SU-DHL-6 (cell line): ENCODE results near the gene MTCL1.

Source experiments
- H2AFZ ChIP-seq: fragments of 200-600 bp; sonication (generic); 2 replicates; pipeline ENCODE4 v1.6.1; 2014; ENCODE audit warnings: low read depth, mild to moderate bottlenecking, moderate library complexity, mixed read lengths, antibody characterized with exemption, low read length; ENCODE audit not compliant: severe bottlenecking
- H3F3A ChIP-seq: fragments of 200-600 bp; shearing (Covaris generic); 2 replicates; pipeline ENCODE4 v1.6.0; 2016; ENCODE audit warnings: antibody characterized with exemption, mild to moderate bottlenecking; ENCODE audit not compliant: insufficient read depth
- H3K27ac ChIP-seq: fragments of 200-600 bp; sonication (generic); 2 replicates; pipeline ENCODE4 v1.5.1; 2016; ENCODE audit warnings: low read depth, mild to moderate bottlenecking, low read length, moderate library complexity, mixed read lengths
- H3K27me3 ChIP-seq: fragments of 200-600 bp; sonication (generic), shearing (Covaris generic); 2 replicates; pipeline ENCODE4 v1.6.0; 2014; ENCODE audit warnings: mild to moderate bottlenecking, low read length
- H3K36me3 ChIP-seq: fragments of 200-600 bp; sonication (generic); 2 replicates; pipeline ENCODE4 v1.6.1; 2014; ENCODE audit warnings: mild to moderate bottlenecking, low read length, mixed read lengths
- H3K4me2 ChIP-seq: fragments of 300-600, 200-600 bp; shearing (Covaris generic), sonication (generic); 2 replicates; pipeline ENCODE4 v1.6.0; 2014; ENCODE audit warnings: low read length, low read depth, mild to moderate bottlenecking; ENCODE audit not compliant: poor library complexity, severe bottlenecking
- H3K4me3 ChIP-seq: fragments of 200-600 bp; sonication (generic); 2 replicates; pipeline ENCODE4 v1.5.1; 2014; ENCODE audit warnings: antibody characterized with exemption, low read length, mild to moderate bottlenecking, mixed read lengths; ENCODE audit not compliant: insufficient read depth, poor library complexity, severe bottlenecking
- H3K79me2 ChIP-seq: fragments of 200-600 bp; sonication (generic); 2 replicates; pipeline ENCODE4 v1.6.1; 2014; ENCODE audit warnings: mild to moderate bottlenecking, low read length, moderate library complexity; ENCODE audit not compliant: insufficient read depth
- H3K9ac ChIP-seq: fragments of 200-600 bp; sonication (generic); 2 replicates; pipeline ENCODE4 v1.7.0; 2014; ENCODE audit warnings: mild to moderate bottlenecking, low read length
- H3K9me2 ChIP-seq: fragments of 200-600 bp; sonication (generic); replicated peaks from 2 replicates; pipeline ENCODE4 v1.6.1; 2014; ENCODE audit warnings: low read length; ENCODE audit not compliant: insufficient read depth
- H3K9me3 ChIP-seq: fragments of 200-600 bp; sonication (generic); 2 replicates; pipeline ENCODE4 v1.6.1; 2014; ENCODE audit warnings: low read length, mixed read lengths; ENCODE audit not compliant: insufficient read depth
- H4K20me1 ChIP-seq: fragments of 200-600 bp; sonication (generic); 2 replicates; pipeline ENCODE4 v1.6.1; 2014; ENCODE audit warnings: low read depth, mild to moderate bottlenecking, antibody characterized with exemption, low read length, moderate library complexity, mixed read lengths
- CTCF ChIP-seq: fragments of 200-600 bp; sonication (generic); IDR thresholded peaks from one replicate; pipeline ENCODE4 v1.5.1; 2017; ENCODE audit warnings: antibody characterized with exemption, mild to moderate bottlenecking, low read length, moderate library complexity; ENCODE audit not compliant: insufficient read depth, poor library complexity, severe bottlenecking
- EZH2phosphoT487 ChIP-seq: fragments of 200-600 bp; sonication (generic), shearing (Covaris generic); conservative IDR thresholded peaks from 2 replicates; pipeline ENCODE4 v1.6.1; 2018; ENCODE audit warnings: mild to moderate bottlenecking, antibody characterized with exemption, low read length, moderate library complexity, mixed read lengths

MTCL1 gene

GRCh38 chr18:8866679-8867078 is 161.3 kb downstream of the MTCL1 start:
- Histone ChIP-seq H3K27me3 (no peaks in the 10 kb centered on the region), H3K4me3 (no peak overlapping the region), H3K9ac (no peak overlapping the region), H3K9me2 (no peaks in the 10 kb centered on the region), H2AFZ (no peak overlapping the region), H3K4me2 (no peak overlapping the region), H3K79me2 (no peaks in the 10 kb centered on the region), H3F3A (no peaks in the 10 kb centered on the region), H3K27ac (no peak overlapping the region), H3K36me3 (no peaks in the 10 kb centered on the region), H4K20me1 (no peaks in the 10 kb centered on the region), H3K9me3 (no peaks in the 10 kb centered on the region)
- TF ChIP-seq CTCF (no peak), EZH2phosphoT487 (no peak)

GRCh38 chr18:8868276-8868675 is 162.9 kb downstream of the MTCL1 start:
- Histone ChIP-seq H2AFZ (no peak overlapping the region), H4K20me1 (no peaks in the 10 kb centered on the region), H3K27me3 (no peaks in the 10 kb centered on the region), H3K27ac (no peak overlapping the region), H3K9me2 (no peaks in the 10 kb centered on the region), H3K79me2 (no peaks in the 10 kb centered on the region), H3K9me3 (no peaks in the 10 kb centered on the region), H3F3A (no peaks in the 10 kb centered on the region), H3K4me3 (no peak overlapping the region), H3K36me3 (no peaks in the 10 kb centered on the region), H3K9ac (no peak overlapping the region), H3K4me2 (no peak overlapping the region)
- TF ChIP-seq EZH2phosphoT487, result no peak
- no peak for TF ChIP-seq CTCF

GRCh38 chr18:8868779-8869415 is 163.5 kb downstream of the MTCL1 start:
- Histone ChIP-seq H3K9me2 (no peaks in the 10 kb centered on the region), H3K4me3 (no peak overlapping the region), H3K79me2 (no peaks in the 10 kb centered on the region), H3K9ac (no peak overlapping the region), H3K4me2 (no peak overlapping the region), H3F3A (no peaks in the 10 kb centered on the region), H3K27ac (no peak overlapping the region), H4K20me1 (no peaks in the 10 kb centered on the region), H3K27me3 (no peaks in the 10 kb centered on the region), H2AFZ (no peak overlapping the region), H3K9me3 (no peaks in the 10 kb centered on the region), H3K36me3 (no peaks in the 10 kb centered on the region)
- TF ChIP-seq EZH2phosphoT487, result no peak
- no peak for TF ChIP-seq CTCF
